Measurements from ENCODE around the gene GPRIN1.
A peak's percentile ranks its signal among the peaks of the same experiment; 100 is the strongest.
"Not testable (repeated sequence)": the region's sequence is repeated elsewhere in the genome, so short reads cannot be mapped to it uniquely, and the experiment has no call there.

Gene GPRIN1

GRCh38 chr5:176596069-176596644 is 13.8 kb downstream of the GPRIN1 start:
- no peak for DNase-seq

- DNase-seq, result no peak
Measured at GRCh38 chr5:176595386-176595943, 14.5 kb downstream of the GPRIN1 start.

- DNase-seq, result no peak
Measured at GRCh38 chr5:176594554-176594953, 15.4 kb downstream of the GPRIN1 start.

GRCh38 chr5:176593273-176593869 is 16.6 kb downstream of the GPRIN1 start:
- no peak for DNase-seq

GRCh38 chr5:176592573-176592972 is 17.4 kb downstream of the GPRIN1 start:
- no peak for DNase-seq

- not testable (repeated sequence) for DNase-seq
Measured at GRCh38 chr5:176591667-176592066, 18.3 kb downstream of the GPRIN1 start.

- DNase-seq, result no peak
Measured at GRCh38 chr5:176590035-176590717, 19.8 kb downstream of the GPRIN1 start.

- no peak for DNase-seq
Measured at GRCh38 chr5:176589039-176589769, 20.8 kb downstream of the GPRIN1 start.

- no peak for DNase-seq
Measured at GRCh38 chr5:176588297-176588696, 21.7 kb downstream of the GPRIN1 start.

- DNase-seq, result no peak
Measured at GRCh38 chr5:176587398-176587797, 22.6 kb downstream of the GPRIN1 start.

GRCh38 chr5:176583076-176583475 is 26.9 kb downstream of the GPRIN1 start:
- no peak for DNase-seq

GRCh38 chr5:176581361-176581760 is 28.6 kb downstream of the GPRIN1 start:
- no peak for DNase-seq

GRCh38 chr5:176579323-176579722 is 30.6 kb downstream of the GPRIN1 start:
- DNase-seq, result no peak

GRCh38 chr5:176578391-176578808 is 31.6 kb downstream of the GPRIN1 start:
- peak; percentile 52 for DNase-seq

GRCh38 chr5:176577312-176578176 is 32.4 kb downstream of the GPRIN1 start:
- no peak for DNase-seq

- no peak for DNase-seq
Measured at GRCh38 chr5:176575488-176576422, 34.2 kb downstream of the GPRIN1 start.

- no peak for DNase-seq
Measured at GRCh38 chr5:176575066-176575465, 34.9 kb downstream of the GPRIN1 start.

GRCh38 chr5:176574297-176574591 is 35.7 kb downstream of the GPRIN1 start:
- no peak for DNase-seq

- DNase-seq, result peak; percentile 81
Measured at GRCh38 chr5:176573564-176574296, 36.2 kb downstream of the GPRIN1 start.

GRCh38 chr5:176570044-176570443 is 39.9 kb downstream of the GPRIN1 start:
- DNase-seq, result no peak

GRCh38 chr5:176568657-176569056 is 41.3 kb downstream of the GPRIN1 start:
- DNase-seq, result no peak
